Measurements from ENCODE around the gene SMOC2.
"Not testable (repeated sequence)": the region's sequence is repeated elsewhere in the genome, so short reads cannot be mapped to it uniquely, and the experiment has no call there.

SMOC2 gene

GRCh38 chr6:168684906-168685305 lies 243.9 kb downstream of the SMOC2 start:
- DNase-seq (ENCODE audit: low read depth), result no peak
- H3K4me3 ChIP-seq (replicated peaks; ENCODE audit: low read depth, low read length), result no peak overlapping the region
- TF ChIP-seq CTCF (IDR thresholded peaks at IDR 0.05; ENCODE audit: low read length, missing control alignments), result no peak

DNA sequence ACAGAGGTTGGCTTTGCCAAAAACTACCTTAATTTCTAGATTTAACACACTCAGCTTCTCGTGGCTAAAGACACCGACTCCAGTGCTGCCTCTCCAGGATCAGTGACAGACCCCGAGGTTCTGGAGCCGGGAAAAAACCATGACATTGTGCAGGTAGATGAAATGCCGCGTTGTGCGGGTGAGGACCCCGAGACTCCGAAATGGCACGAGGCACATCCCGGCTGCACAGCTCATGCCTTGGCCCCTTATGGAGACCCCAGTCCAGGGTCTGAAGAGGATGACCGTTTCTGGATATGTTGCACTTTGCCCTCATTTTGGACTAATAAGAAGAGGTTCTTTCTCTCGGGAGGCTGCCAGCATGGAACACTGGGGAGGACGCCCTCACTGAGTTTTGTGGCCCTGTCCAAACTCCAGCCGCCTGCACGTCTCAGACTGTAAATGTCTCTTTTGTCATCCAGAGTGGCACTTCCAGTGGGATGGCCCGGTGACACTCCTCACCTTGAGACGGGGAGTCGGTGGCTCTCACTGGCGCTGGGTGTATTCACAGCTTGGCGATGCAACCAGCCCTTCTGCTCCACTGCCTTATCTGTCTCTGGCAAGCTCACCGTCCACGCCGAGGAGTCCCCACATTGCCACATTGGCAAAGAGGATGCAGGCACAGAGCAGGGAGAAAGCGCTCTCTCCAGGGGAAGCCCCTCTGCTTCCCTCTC lies 245.2 kb downstream of the SMOC2 start:
- no peak for DNase-seq (ENCODE audit: low read depth)
- H3K4me3 ChIP-seq (replicated peaks; ENCODE audit: low read depth, low read length), result no peak overlapping the region

DNA sequence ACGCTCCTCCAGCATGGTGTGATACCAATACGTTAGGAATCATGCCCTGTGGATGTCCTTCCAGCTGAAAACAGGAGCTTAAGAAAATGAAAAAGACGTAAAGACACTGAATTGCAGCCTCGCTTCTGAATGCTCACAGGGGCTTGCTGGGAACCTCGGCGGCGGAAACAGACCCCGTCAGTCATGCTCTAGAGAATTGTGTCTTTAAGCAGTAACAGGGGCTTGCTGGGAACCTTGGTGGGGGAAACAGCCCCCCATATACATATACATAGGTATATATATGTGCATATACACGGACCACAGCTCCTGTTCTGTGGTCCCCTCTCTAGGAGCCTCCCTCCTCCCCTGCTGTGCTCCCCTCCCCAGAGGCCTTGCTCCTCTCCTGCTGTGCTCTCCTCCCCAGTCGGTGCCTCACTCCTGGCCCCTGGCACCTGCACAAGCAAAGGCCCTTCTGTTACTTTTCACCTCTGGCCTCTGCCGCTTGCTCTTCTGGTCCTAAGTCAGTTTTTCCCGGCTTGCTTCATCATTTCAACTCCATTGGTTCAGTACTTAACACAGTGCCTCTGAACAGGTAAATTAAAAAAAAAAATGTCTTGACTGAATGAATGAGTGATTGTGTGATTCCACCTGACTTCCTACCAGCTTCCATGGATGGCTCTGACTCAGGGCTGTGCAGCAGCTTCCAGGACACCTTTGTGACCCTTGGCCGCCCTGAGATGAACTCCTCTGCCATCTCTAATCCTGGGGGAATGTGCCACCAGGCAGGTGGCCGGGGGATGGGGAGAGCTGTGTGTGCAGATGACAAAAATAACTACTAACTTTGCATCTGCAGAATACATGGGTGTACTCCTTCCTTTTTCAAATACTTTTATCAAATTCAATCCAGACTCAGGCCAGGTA lies 246.1 kb downstream of the SMOC2 start:
- DNase-seq (ENCODE audit: low read depth), result no peak
- TF ChIP-seq CTCF (IDR thresholded peaks at IDR 0.05; ENCODE audit: low read length, missing control alignments), result no peak
- H3K4me3 ChIP-seq (replicated peaks; ENCODE audit: low read depth, low read length), result no peak overlapping the region

More for the DNA sequence above, 245.2 kb downstream of the SMOC2 start:
- TF ChIP-seq CTCF (IDR thresholded peaks at IDR 0.05; ENCODE audit: low read length, missing control alignments), result no peak

DNA sequence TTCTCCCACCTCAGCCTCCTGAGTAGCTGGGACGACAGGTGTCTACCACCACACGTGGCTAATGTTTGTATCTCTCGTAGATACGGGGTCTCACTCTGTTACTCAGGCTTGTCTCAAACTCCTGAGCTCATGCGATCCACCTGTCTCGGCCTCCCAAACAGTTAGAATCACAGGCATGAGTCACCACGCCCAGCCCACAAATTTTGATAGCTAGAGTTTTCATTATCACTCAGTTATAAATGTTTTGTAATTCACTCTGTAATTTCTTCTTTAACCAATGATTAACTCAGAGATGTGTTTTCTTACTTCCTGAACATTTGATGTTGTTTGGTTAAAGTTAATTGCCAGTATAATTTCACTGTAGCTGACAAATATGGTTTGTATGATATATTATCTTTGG lies 249.3 kb downstream of the SMOC2 start:
- no peak overlapping the region for H3K4me3 ChIP-seq (replicated peaks; ENCODE audit: low read depth, low read length)

GRCh38 chr6:168691774-168692173 lies 250.8 kb downstream of the SMOC2 start:
- no peak for DNase-seq (ENCODE audit: low read depth)
- no peak overlapping the region for H3K4me3 ChIP-seq (replicated peaks; ENCODE audit: low read depth, low read length)
- no peak for TF ChIP-seq CTCF (IDR thresholded peaks at IDR 0.05; ENCODE audit: low read length, missing control alignments)

More for the DNA sequence above, 249.3 kb downstream of the SMOC2 start:
- no peak for DNase-seq (ENCODE audit: low read depth)
- TF ChIP-seq CTCF (IDR thresholded peaks at IDR 0.05; ENCODE audit: low read length, missing control alignments), result no peak

GRCh38 chr6:168692193-168692914 lies 251.4 kb downstream of the SMOC2 start:
- H3K4me3 ChIP-seq (replicated peaks; ENCODE audit: low read depth, low read length), result no peak overlapping the region
- no peak for DNase-seq (ENCODE audit: low read depth)
- no peak for TF ChIP-seq CTCF (IDR thresholded peaks at IDR 0.05; ENCODE audit: low read length, missing control alignments)

- not testable (repeated sequence) for H3K4me3 ChIP-seq (replicated peaks; ENCODE audit: low read depth, low read length); DNase-seq (ENCODE audit: low read depth)
Observed at GRCh38 chr6:168692915-168693257, 251.9 kb downstream of the SMOC2 start.

GRCh38 chr6:168694797-168695196 lies 253.8 kb downstream of the SMOC2 start:
- not testable (repeated sequence) for H3K4me3 ChIP-seq (replicated peaks; ENCODE audit: low read depth, low read length); DNase-seq (ENCODE audit: low read depth)

Measured in fibroblast of pulmonary artery (primary cell).